HepG2 (cell line): ENCODE data around the gene CAMTA2. TPM values are rescaled to one million over a fixed set of nuclear protein-coding genes. Genes with fewer than 3 reads are reported as not detected.

Experiments
- ATRX ChIP-seq: sonication (generic); formaldehyde crosslinking; IDR thresholded peaks from 2 replicates; pipeline ENCODE4 v1.4.0; 2020; ENCODE audit warnings: missing genetic modification reagents, borderline replicate concordance
- GABPA ChIP-seq, 2 experiments: IDR thresholded peaks; 2 replicates each; pipeline ENCODE4 v1.6.1; 2011 to 2016; ENCODE audit warnings: low read depth in 2 of 2, low read length in 1 of 2, missing biosample characterization in 1 of 2, missing genetic modification characterization in 1 of 2
- IKZF1 ChIP-seq: fragments of 450-650 bp; IDR thresholded peaks from 2 replicates; pipeline ENCODE4 v1.7.1; 2016
- ISL2 ChIP-seq: sonication (generic); formaldehyde crosslinking; IDR thresholded peaks from 2 replicates; pipeline ENCODE4 v1.5.0; 2020; ENCODE audit warnings: missing genetic modification reagents
- MAZ ChIP-seq, 2 experiments: sonication (generic) in 1 of 2; formaldehyde crosslinking in 1 of 2; IDR thresholded peaks; 2 replicates each; pipeline versions ENCODE4 v1.5.0 to v1.6.1; 2012 to 2020; ENCODE audit warnings: low read depth in 2 of 2, mild to moderate bottlenecking in 2 of 2, borderline replicate concordance in 1 of 2, improper control_type of control experiment in 1 of 2, low read length in 1 of 2, missing genetic modification reagents in 1 of 2, moderate library complexity in 1 of 2
- MEF2D ChIP-seq: sonication (generic); formaldehyde crosslinking; IDR thresholded peaks from 2 replicates; pipeline ENCODE4 v1.5.1; 2020; ENCODE audit warnings: mild to moderate bottlenecking, missing genetic modification reagents
- NCOA1 ChIP-seq: sonication (generic); formaldehyde crosslinking; IDR thresholded peaks from 2 replicates; pipeline ENCODE4 v1.9.0; 2021; ENCODE audit warnings: missing genetic modification reagents
- NCOA2 ChIP-seq: sonication (generic); formaldehyde crosslinking; IDR thresholded peaks from 2 replicates; pipeline ENCODE4 v1.8.0; 2022; ENCODE audit warnings: inconsistent platforms
- POGK ChIP-seq: sonication (generic); formaldehyde crosslinking; conservative IDR thresholded peaks from 2 replicates; pipeline ENCODE4 v1.8.0; 2022; ENCODE audit warnings: mild to moderate bottlenecking, moderate library complexity, missing genetic modification reagents
- WIZ ChIP-seq: sonication (generic); formaldehyde crosslinking; IDR thresholded peaks from 2 replicates; pipeline ENCODE4 v1.5.1; 2020; ENCODE audit warnings: mild to moderate bottlenecking, missing genetic modification reagents
- ZNF430 ChIP-seq: sonication (generic); formaldehyde crosslinking; IDR thresholded peaks from 2 replicates; pipeline ENCODE4 v1.9.0; 2021; ENCODE audit warnings: mild to moderate bottlenecking, missing genetic modification reagents
- ZNF503 ChIP-seq: sonication (generic); formaldehyde crosslinking; IDR thresholded peaks from 2 replicates; pipeline ENCODE4 v1.4.0; 2020; ENCODE audit warnings: missing genetic modification reagents
- polyA plus RNA-seq, 8 experiments: library from polyadenylated mRNA; depleted of rRNA in 3 of 8; stranded (reverse) in 7 of 8; unstranded in 1 of 8; fragments of >200 nt; fragmentation: Illumina TruSeq in 4 of 8; extraction: Trizol in 4 of 8; gene quantifications; 2 replicates each; pipeline versions ENCODE4 v1.2.1 to v1.2.3, GENCODE V29; 2011 to 2016; ENCODE audit warnings: low read depth in 4 of 8, missing spikeins in 1 of 8, mixed read lengths in 1 of 8; ENCODE audit not compliant: insufficient read depth in 1 of 8
- total RNA-seq, 5 experiments: library from RNA; depleted of rRNA; stranded (reverse); fragments of >200 nt; fragmentation: Illumina TruSeq; extraction: Trizol; gene quantifications; 2 replicates each; pipeline ENCODE4 v1.2.3, GENCODE V29; 2016; ENCODE audit warnings: low read depth in 1 of 5

Gene CAMTA2
- total and polyA plus RNA-seq, 2 of the 13 experiments (the other 11 are each of a cell fraction or from before 2014, with no cell fraction given): 4.1 to 7.1 TPM

- no peak for TF ChIP-seq POGK (CRISPR knock-in tag)
- no peak for TF ChIP-seq GABPA (IDR thresholded peaks at IDR 0.05; ENCODE audit: low read depth, low read length)
- TF ChIP-seq GABPA (CRISPR knock-in tag; IDR thresholded peaks at IDR 0.05; ENCODE audit: low read depth): peak; percentile 8; the same call in 1 of the 2 replicates
- peak; percentile 48; the same call in 1 of the 2 replicates for TF ChIP-seq ISL2
- TF ChIP-seq NCOA2 (CRISPR knock-in tag): 0 out of 2 replicates have a peak, but pooled peaks have one; percentile 10
- no peak; the same call in 1 of the 2 replicates for TF ChIP-seq MAZ (IDR thresholded peaks at IDR 0.05; ENCODE audit: borderline replicate concordance, low read depth, low read length)
- peak; percentile 82; the same call in 1 of the 2 replicates for TF ChIP-seq MAZ (CRISPR knock-in tag; IDR thresholded peaks at IDR 0.05; ENCODE audit: low read depth)
- TF ChIP-seq IKZF1: no peak
- no peak for TF ChIP-seq ATRX (CRISPR knock-in tag)
- TF ChIP-seq MEF2D (CRISPR knock-in tag): no peak
- TF ChIP-seq WIZ (CRISPR knock-in tag): no peak
- TF ChIP-seq ZNF430 (CRISPR knock-in tag): no peak
- TF ChIP-seq ZNF503 (CRISPR knock-in tag): 0 out of 2 replicates have a peak, but pooled peaks have one; percentile 7
- TF ChIP-seq NCOA1 (CRISPR knock-in tag): no peak
- TF ChIP-seq, all 625 proteins: peak for 83
These were observed 17.8 kb downstream of the CAMTA2 start (continued) for GRCh38 chr17:4969551-4970173.
